ENCODE data around the gene SSBP2. TPM values are rescaled to one million over a fixed set of nuclear protein-coding genes. Genes with fewer than 3 reads are reported as not detected.
"Not testable (repeated sequence)": the region's sequence is repeated elsewhere in the genome, so short reads cannot be mapped to it uniquely, and the experiment has no call there.

Gene SSBP2
- total RNA-seq, 2 donors from 2014 or later, result 25.1 to 26.9 TPM

- 95% methylated on average over 3 of the region's 3 CpGs for WGBS
- TF ChIP-seq CTCF (IDR thresholded peaks at IDR 0.05), result no peak
- TF ChIP-seq POLR2AphosphoS5 (IDR thresholded peaks at IDR 0.05), result no peak
- no peak for TF ChIP-seq POLR2A (IDR thresholded peaks at IDR 0.05)
- intact Hi-C loops (cut with DNase I), result no loop called here
- H3K36me3 ChIP-seq, result no peaks in the 10 kb centered on the region
- H3K27ac ChIP-seq, result no peak overlapping the region
- H3K27me3 ChIP-seq (replicated peaks; ENCODE audit: insufficient read depth), result no peaks in the 10 kb centered on the region
- DNase-seq (ENCODE audit: low spot score), result no peak
- H3K4me3 ChIP-seq, result no peak overlapping the region
- H3K9me3 ChIP-seq, result no peaks in the 10 kb centered on the region
- H3K4me1 ChIP-seq (replicated peaks), result no peaks in the 10 kb centered on the region
Measured at GRCh38 chr5:81495286-81495685, 255.6 kb downstream of the SSBP2 start.

DNA sequence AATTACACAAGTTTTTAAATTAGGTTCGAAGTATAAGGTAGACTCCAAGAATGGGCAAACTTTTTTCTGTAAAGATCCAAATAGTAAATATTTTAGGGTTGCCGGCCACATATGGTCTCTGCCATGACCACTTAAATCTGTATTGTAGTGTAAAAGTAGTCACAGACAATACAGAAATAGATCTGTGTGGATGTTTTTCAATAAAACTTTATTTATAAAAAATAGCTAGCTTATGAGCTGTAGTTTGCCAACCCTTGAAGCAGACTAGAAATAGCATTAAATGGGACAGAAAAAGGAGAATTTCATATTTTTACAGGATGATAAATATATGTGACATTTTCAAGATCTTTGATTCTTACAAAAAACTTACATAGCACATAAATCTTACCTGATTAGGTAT is 262.0 kb downstream of the SSBP2 start:
- TF ChIP-seq CTCF (IDR thresholded peaks at IDR 0.05), result no peak
- no peak for TF ChIP-seq POLR2A (IDR thresholded peaks at IDR 0.05)
- TF ChIP-seq POLR2AphosphoS5 (IDR thresholded peaks at IDR 0.05), result no peak
- no peaks in the 10 kb centered on the region for H3K27me3 ChIP-seq (replicated peaks; ENCODE audit: insufficient read depth)
- intact Hi-C loops (cut with DNase I), result no loop called here
- no peak overlapping the region for H3K27ac ChIP-seq
- no peak overlapping the region for H3K4me3 ChIP-seq
- H3K9me3 ChIP-seq, result no peaks in the 10 kb centered on the region
- no peaks in the 10 kb centered on the region for H3K4me1 ChIP-seq (replicated peaks)
- no peak for DNase-seq (ENCODE audit: low spot score)
- 100% methylated on average over 2 of the region's 2 CpGs for WGBS
- H3K36me3 ChIP-seq, result no peaks in the 10 kb centered on the region

DNA sequence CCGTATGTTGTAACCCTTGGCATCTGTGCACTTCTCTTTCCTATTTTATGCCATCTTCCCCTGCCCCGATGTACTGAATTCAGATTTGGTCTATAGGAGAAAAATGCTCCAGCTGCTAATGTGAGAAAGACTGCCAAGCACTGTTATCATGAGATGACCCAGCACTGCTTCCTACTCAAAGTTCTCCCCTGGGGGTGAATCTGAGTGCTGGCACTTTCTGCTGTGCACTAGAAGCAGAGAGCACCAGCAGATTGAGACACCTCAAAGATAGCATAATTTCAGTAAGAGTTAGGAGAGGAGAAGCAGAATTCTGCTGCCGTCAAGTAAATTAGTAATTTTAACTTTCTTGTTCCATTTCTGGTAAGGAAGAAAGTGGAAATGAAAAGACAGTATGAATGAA is 264.2 kb downstream of the SSBP2 start:
- 95% methylated on average over 3 of the region's 3 CpGs for WGBS
- TF ChIP-seq POLR2AphosphoS5 (IDR thresholded peaks at IDR 0.05) (no peak), POLR2A (IDR thresholded peaks at IDR 0.05) (no peak), CTCF (IDR thresholded peaks at IDR 0.05) (no peak)
- intact Hi-C loops (cut with DNase I), result no loop called here

DNA sequence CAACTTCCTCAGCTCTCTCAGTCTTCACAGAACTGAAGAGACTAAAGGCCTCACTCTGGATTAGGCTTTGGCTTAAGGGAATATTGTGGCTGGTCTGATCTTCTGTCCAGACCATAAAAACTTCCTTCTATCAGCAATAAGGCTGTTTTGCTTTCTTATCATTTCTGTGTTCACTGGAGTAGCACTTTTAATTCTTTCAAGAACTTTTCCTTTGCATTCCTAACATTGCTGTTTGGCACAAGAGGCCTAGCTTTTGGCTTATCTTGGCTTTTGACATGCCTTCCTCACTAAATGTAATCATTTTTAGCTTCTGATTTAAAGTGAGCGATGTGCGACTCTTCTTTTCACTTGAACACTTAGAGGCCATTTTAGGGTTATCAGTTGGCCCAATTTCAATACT is 268.3 kb downstream of the SSBP2 start:
- 93% methylated on average over 2 of the region's 2 CpGs for WGBS
- Histone ChIP-seq H3K36me3 (no peaks in the 10 kb centered on the region), H3K27me3 (replicated peaks; ENCODE audit: insufficient read depth) (no peaks in the 10 kb centered on the region), H3K27ac (no peak overlapping the region), H3K4me1 (replicated peaks) (no peaks in the 10 kb centered on the region), H3K4me3 (no peak overlapping the region), H3K9me3 (no peaks in the 10 kb centered on the region)
- intact Hi-C loops (cut with DNase I), result no loop called here
- DNase-seq (ENCODE audit: low spot score), result no peak
- no peak for TF ChIP-seq CTCF (IDR thresholded peaks at IDR 0.05)
- no peak for TF ChIP-seq POLR2A (IDR thresholded peaks at IDR 0.05)
- TF ChIP-seq POLR2AphosphoS5 (IDR thresholded peaks at IDR 0.05), result no peak

More for the DNA sequence above, 264.2 kb downstream of the SSBP2 start:
- Histone ChIP-seq H3K4me3 (no peak overlapping the region), H3K9me3 (no peaks in the 10 kb centered on the region), H3K27me3 (replicated peaks; ENCODE audit: insufficient read depth) (no peaks in the 10 kb centered on the region), H3K4me1 (replicated peaks) (no peaks in the 10 kb centered on the region), H3K27ac (no peak overlapping the region), H3K36me3 (no peaks in the 10 kb centered on the region)
- no peak for DNase-seq (ENCODE audit: low spot score)

DNA sequence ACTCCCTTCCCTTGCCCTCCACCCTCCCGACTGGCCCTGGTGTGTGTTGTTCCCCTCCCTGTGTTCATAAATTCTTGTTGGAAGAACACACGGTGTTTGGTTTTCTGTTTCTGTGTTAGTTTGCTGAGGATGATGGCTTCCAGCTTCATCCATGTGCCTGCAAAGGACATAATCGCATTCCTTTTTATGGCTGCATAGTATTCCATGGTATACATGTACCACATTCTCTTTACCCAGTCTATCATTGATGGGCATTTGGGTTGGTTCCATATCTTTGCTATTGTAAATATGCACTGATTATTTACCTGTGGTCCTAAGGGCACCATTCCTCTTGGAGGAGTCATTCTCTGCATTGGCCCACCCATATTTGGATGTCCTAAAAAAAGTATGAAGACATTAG is 277.5 kb downstream of the SSBP2 start:
- DNase-seq (ENCODE audit: low spot score); H3K4me3 ChIP-seq; H3K27ac ChIP-seq; H3K4me1 ChIP-seq (replicated peaks); H3K9me3 ChIP-seq; H3K36me3 ChIP-seq; H3K27me3 ChIP-seq (replicated peaks; ENCODE audit: insufficient read depth); intact Hi-C loops (cut with DNase I): not testable (repeated sequence)
- 97% methylated on average over 3 of the region's 3 CpGs for WGBS

All from prostate gland (tissue), 2 donors.